Measurements from ENCODE around the gene SSC5D.
"Not testable (repeated sequence)": the region's sequence is repeated elsewhere in the genome, so short reads cannot be mapped to it uniquely, and the experiment has no call there.

SSC5D gene

DNA sequence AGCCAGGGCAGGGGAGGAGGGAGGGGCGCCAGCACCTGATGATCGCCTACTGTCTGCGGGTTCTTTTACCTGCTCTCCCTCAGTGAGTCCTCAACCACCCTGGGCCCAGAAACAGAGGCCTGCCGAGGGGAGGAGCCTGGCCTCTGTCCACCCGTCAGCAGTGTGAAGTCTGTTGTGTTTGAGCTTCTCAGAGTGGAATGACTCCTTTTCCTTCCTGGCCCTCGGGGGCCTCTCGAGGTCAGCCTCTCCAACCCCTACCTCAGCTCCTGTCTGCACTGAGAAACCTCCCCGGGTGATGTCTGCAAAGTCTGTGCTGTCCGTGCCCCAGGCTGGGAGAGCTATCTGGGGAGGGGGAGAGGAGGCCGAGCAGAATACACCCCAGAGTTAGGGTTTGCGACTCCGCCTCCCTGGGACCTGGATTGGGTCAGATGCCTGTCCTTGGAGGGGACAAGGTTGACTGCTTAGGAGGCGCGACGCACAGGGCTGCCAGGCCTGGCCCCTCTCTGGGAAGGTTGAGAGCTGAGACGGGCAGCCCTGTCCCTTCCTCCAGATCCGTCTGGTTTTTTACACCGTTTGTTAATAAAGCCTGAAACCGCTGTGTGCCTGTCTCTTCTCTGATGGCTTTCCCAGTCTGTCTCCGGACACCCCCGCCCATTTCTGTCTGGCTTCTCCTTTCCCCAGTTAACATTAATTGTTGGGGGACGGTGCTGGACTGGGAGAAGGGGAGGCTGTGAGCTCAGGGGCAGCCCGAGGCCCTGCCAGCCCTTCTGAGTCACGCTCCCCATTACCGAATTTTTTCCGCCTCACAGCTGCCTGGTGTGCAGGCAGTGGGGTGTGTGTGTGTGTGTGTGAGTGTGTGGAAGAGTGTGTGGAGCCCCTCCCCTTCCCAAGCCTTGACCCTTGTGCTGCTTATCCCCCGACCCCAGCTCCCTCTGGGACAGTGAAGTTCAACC lies 989 bp upstream of the SSC5D start:
- DNase-seq (ENCODE audit: low spot score): no peak

DNA sequence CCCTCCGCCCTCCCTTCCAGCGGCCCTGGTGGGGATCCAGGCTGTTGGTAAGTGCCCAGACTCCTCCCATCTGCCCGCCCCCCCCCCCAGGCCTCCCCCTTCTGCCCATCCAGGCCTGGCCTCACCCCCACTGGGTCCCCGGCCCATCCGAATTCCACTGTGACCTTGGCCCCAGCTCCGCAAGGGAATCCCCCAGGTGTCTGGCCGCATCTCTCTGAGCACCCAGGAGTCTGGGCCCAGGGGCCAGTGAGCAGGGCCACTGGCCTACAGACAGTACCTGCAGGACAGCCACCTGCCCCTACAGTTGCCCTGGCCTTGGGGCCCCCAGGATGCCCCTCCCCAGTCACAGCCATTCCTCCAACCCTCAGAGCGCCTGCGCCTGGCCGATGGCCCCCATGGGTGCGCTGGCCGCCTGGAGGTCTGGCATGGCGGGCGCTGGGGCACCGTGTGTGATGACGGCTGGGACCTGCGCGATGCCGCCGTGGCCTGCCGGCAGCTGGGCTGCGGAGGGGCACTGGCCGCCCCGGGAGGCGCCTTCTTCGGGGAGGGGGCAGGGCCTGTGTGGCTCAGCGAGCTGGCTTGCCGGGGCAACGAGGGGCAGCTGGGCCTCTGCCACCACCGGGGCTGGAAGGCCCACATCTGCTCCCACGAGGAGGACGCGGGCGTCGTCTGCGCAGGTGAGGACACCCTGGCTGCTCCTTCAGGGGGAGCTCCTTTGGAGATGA lies 912 bp downstream of the SSC5D start:
- no peak for DNase-seq (ENCODE audit: low spot score)

DNA sequence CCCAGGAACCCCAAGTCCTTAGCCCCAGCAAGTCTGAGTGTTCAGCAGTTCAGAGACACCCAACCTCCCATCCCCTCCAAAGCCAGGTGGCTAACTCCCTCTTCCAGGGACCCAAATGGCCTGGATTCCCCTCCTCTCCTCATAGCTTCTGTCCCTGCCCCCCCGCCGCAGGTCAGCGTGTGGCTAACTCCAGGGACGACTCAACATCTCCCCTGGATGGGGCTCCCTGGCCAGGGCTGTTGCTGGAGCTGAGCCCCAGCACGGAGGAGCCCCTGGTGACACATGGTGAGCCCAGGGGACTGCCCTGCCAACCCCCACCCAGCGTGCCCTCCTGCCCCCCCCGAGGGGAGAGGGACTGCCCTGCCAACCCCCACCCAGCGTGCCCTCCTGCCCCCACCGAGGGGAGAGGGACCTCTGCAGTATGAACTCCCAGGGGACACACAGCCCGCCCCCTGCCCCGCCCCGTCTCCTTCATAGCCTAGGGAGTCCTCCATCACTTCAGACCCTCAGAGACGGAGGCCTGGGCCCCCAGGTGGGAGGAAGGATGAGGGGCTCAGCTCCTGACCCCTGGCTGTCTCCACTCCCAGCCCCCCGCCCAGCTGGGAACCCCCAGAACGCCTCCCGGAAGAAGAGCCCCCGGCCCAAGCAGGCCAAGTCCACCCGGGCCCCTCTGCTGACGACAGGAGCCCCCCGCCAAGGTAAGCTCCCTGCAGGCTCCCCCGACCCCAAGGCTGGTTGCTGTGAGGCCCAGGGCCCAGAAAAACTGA lies 1.7 kb downstream of the SSC5D start:
- no peak for DNase-seq (ENCODE audit: low spot score)

DNA sequence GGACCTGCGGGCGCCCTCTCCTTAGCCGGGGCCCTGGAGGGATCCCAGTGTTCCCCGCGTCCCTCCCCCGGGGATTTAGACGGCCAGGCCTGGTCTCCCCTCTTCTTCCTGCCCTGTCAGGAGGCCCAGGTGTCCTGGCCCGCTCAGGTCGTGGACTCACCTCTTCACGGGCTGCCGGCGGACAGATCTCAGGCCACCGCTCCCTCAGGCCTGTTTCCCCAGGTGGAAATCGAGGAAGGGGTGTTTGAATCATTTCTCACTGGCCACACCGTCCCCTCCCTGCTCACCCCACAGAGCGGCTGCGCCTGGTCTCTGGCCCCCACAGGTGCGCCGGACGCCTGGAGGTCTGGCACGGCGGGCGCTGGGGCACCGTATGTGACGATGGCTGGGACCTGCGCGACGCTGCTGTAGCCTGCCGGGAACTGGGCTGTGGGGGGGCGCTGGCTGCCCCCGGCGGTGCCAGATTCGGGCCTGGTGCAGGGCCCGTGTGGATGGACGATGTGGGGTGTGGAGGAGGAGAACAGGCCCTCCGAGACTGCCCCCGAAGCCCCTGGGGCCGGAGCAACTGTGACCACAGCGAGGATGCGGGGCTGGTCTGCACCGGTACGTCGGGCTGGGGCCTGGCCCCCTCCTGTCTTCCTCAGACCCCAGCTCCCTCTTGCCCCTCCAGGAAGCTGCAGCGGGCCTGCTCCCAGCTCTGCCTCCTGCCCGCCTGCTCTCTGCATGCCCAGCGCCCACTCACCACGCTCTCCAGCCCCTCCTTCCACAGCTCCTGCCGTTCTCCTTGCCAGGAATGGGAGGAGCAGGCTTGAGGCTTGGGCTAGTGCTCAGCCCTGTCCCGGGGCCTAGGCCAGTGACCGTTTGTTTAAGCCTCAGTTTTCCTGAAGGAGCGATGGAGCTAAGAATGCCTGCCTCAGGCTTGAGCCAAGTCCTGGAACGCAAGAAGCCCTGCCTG lies 2.5 kb downstream of the SSC5D start:
- DNase-seq (ENCODE audit: low spot score): no peak

DNA sequence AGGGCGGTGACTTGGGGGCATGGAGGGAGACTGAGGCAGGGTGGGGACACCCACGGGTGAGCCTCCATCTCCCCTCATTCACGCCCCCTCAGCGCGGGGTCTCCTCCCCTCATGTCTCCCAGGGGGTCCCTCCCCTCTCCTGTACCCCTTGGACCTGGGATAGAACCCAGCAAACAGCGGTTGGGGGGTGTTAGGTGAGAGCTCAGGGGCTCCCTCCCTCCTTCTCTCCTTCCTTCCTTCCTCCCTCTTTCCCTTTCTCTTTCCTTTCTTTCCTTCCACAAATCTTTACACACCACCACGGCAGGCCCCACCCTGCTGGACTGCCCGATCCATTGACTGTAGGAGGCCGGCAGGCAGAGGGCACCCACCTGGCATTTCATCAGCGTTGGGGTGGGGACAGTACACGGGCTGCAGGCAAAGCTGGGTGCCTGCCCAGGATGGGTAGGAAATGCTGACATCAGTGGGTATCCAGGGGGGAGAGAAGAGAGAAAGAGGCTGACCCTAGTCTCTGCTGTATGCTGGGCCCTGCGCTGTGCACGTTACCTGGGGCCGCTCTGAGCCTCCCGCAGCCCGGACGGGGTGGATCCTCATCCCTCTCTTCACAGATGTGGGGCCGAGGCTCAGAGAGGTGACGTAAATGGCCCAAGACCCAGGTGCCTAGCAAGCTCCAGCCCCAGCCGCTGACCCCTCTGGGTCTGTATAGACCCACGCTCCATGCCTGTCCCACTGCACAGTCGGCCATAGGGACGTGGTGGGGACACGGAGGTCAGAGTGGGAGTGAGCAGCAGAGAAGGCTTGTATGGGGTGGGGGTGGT lies 3.5 kb downstream of the SSC5D start:
- DNase-seq (ENCODE audit: low spot score): no peak

GRCh38 chr19:55492362-55492944 lies 4.2 kb downstream of the SSC5D start:
- DNase-seq (ENCODE audit: low spot score): no peak

DNA sequence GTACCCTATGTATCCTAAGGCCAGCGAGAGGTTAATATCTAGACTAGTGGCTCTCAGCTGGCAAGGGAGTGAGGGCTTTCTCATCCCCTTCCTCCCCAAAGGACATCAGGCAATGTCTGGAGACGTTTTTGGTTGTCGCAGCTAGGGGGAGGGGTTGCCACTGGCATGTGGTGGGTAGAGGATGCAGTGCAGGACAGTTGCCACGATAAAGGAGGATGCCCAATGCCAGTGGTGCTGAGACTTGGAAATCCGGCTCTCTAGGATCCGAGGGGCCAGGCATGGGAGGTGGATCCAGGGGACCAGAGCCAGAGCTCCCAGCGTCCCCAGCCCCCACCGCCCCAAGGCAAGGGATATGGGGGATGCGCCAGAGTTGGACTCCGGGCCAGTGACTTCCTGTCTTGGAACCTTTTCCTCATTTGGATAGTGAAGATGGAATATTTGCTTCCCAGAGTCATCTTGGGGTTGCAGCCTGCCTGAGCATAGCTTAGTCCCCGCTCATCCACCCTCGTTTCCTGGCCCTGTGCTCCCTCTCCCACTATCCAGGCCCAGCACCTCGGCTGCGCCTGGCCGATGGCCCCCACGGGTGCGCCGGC lies 4.9 kb downstream of the SSC5D start:
- DNase-seq (ENCODE audit: low spot score): no peak

DNA sequence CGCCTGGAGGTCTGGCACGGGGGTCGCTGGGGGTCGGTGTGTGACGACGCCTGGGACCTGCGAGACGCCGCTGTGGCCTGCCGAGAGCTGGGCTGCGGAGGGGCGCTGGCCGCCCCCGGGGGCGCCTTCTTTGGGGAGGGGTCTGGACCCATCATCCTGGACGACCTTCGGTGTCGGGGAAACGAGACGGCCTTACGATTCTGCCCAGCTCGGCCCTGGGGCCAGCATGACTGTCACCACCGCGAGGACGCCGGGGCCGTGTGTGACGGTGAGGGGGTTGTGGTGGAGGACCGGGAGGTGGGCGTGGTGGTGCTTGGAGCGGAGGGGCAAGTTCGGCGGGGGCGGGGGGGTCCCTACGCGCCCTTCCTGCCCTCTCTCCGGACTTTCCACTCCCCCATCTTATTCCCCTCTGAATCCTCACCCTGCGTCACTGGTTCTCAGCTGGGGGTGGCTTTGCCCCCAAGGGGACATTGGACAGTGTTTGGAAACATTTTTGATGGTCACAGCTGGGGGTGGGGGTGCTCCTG lies 5.5 kb downstream of the SSC5D start:
- DNase-seq (ENCODE audit: low spot score): no peak

- no peak for DNase-seq (ENCODE audit: low spot score)
These were observed 6.0 kb downstream of the SSC5D start for GRCh38 chr19:55494172-55494761.

- no peak for DNase-seq (ENCODE audit: low spot score)
These were observed 7.6 kb downstream of the SSC5D start for GRCh38 chr19:55495646-55496349.

DNA sequence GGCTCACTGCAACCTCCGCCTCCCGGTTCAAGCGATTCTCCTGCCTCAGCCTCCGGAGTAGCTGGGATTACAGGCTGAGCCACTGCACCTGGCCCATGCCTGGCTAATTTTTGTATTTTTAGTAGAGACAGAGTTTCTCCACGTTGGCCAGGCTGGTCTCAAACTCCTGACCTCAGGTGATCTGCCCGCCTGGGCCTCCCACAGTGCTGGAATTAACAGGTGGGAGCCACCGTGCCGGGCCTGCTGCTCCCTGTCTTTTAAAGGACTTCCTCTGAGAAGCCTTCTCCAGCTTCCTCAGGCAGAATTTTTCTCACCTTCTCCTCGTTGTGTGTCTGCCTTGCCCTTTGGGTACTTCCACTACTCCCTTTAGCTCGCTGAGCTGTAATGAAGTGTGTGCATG lies 8.6 kb downstream of the SSC5D start:
- not testable (repeated sequence) for DNase-seq (ENCODE audit: low spot score)

DNA sequence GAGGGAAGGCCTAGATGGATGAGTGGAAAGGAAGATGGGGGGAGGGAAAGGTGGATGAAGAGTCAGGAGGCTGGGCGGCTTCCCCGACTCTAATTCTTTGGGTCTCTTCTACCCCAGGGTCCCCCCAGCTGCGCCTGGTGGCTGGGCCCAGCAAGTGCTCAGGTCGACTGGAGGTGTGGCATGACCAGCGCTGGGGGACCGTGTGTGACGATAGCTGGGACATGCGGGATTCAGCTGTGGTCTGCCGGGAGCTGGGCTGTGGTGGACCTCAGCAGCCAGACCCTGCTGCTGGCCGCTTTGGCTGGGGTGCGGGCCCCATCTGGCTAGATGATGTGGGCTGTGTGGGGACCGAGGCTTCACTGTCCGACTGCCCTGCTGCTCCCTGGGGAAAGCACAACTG lies 9.5 kb downstream of the SSC5D start:
- no peak for DNase-seq (ENCODE audit: low spot score)

GRCh38 chr19:55498246-55498840 lies 10.1 kb downstream of the SSC5D start:
- DNase-seq (ENCODE audit: low spot score): no peak

GRCh38 chr19:55500368-55500952 lies 12.2 kb downstream of the SSC5D start:
- DNase-seq (ENCODE audit: low spot score): no peak

DNA sequence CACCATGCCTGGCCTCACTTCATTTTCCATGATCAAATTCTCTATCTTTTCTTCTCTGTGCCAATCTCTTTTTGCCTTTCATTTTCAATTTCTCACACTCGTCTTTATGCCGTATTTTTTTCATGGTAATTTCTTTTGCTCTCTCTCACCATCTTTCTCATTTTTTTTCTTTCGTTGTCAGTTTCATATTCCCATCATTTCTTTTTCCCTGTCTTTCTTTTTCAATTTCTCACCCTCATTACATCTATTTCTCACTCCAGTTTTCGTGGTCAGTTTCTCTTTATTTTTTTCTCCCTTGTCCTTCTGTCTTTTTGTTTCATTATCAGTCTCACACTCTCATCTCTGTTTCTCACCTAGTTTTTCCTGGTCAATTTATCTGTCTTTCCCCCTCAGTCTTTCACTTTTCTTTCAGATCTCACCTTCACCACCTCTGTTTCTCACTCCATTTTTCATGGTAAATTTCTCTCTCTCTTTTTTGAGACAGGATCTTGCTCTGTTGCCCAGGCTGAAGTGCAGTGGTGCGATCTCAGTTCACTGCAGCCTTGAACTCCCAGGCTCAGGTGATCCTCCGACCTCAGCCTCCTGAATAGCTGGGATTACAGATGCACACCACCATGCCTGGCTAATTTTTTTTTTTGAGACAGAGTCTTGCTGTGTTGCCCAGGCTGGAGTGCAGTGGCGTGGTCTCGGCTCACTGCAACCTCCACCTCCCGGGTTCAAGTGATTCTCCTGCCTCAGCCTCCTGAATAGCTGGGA lies 14.1 kb downstream of the SSC5D start:
- DNase-seq (ENCODE audit: low spot score): no peak

DNA sequence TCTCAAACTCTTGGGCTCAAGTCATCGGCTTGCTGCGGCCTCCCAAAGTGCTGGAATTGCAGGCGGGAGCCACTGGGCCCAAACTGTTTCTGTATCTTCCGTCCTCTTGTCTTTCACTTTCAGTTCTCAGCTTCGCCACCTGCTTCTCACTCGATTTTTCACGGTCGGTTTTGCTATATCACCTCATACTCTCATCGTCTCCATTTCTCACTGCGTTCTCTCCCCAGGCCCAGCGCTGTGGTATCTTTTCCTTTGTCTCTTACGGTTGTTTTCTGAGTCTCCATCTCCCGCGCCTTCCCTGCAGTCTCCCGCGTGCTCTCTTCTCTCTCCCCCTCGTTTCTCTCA lies 14.9 kb downstream of the SSC5D start:
- DNase-seq (ENCODE audit: low spot score): no peak

Measured in SK-N-DZ (cell line).